Measurements from ENCODE around the gene TLCD3A.
"Not testable (repeated sequence)": the region's sequence is repeated elsewhere in the genome, so short reads cannot be mapped to it uniquely, and the experiment has no call there.

Gene TLCD3A

DNA sequence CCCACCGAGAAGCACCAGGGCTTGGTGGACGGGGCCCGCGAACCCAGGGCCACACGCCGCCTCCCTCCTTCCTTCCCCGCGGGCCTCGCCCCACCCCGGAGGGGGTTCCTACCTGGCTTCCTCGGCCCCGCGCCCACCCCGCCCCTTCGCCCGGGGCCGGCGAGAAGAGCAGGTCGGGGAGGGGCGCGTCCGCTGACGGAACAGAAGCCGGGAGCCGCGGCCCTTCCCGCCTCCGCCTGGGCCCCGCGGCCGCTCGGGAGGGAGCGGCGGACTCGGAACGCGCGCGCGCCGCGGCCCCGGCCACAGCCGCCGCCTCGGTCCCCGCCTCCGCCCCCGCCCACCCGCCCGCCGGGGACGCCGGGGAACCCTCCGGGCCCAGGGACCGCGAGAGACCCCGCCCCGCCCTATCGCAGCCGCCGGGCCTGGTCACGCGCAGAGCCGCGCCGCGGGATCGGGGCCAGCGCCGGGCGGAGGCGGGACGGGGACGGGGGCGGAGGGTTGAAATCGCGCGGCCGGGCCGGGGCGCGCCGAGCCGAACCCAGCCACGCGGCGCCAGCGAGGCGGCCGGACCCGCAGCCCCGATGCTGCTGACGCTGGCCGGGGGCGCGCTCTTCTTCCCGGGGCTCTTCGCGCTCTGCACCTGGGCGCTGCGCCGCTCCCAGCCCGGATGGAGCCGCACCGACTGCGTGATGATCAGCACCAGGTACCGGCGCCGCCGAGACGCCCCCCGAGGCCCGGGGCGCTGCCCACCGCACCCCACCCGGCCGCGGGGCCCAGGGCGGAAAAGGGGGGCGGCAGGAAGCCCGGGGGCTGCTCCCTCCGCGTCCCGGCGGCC is at the start of gene TLCD3A:
Gene TLCD3A (plus strand): TSS at position 530 of the 835 bp plus-strand sequence. CDS start 52 bp downstream, at position 582.
- in situ Hi-C loops (cut with MboI; ENCODE audit: low sequenced_read_pairs), result loop anchor here (25.0 kb wide), 1 partner anchor 255 kb away; the partner anchor contains the start of genes NXN and TIMM22

DNA sequence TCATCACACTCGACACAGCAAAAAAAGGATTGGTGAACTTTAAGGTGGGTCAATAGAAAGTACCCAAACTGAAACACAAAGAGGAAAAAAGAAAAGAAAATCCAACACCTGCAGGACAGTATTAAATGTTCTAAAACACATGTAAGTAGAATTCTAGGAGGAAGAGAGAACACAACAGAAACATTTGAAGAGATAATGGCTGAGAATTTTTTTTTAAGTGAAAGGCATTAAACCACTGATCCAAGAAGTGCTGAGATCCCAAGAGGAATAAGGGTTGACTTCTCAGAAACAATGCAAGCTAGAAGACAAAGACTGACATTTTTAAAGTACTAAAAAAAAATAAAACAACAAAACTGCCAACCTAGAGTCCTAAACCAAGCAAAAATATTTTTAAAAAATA is 49.4 kb upstream of the TLCD3A start:
- in situ Hi-C loops (cut with MboI; ENCODE audit: low sequenced_read_pairs), result no loop called here

DNA sequence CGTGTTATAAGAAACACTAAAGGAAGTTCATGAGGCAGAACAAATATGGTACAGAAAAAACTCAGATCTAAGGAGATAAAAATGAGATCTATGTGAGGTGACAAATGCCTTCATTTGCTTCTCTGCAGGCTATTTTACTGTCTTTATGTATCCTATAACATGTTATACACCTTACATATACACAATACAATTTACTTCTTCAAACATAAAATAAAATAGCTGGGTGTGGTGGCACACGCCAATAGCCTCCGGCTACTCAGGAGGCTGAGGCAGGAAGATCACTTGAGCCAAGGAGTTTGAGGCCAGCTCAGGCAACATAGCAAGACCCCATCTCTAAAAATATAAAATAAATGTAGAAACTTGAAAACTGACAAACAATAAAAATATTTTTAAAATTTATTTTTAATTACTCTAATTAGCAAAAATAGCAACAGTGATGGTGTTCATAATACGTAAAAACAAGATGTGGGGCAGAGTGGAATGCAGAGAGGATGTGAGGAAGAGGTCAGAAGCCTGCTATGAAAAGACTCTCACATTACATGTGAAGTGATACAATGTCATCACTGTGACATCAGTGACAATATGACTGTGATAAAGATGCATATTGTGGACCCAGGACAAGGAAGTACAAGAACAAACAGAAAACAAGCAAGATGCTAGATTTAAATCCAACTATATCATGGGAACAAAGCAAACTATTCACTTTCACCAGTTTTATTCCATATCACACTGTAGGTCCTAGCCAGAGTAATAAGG is 48.7 kb upstream of the TLCD3A start:
- in situ Hi-C loops (cut with MboI; ENCODE audit: low sequenced_read_pairs), result no loop called here

- in situ Hi-C loops (cut with MboI; ENCODE audit: low sequenced_read_pairs), result no loop called here
Measured at GRCh38 chr17:685006-685405, 47.4 kb upstream of the TLCD3A start.

DNA sequence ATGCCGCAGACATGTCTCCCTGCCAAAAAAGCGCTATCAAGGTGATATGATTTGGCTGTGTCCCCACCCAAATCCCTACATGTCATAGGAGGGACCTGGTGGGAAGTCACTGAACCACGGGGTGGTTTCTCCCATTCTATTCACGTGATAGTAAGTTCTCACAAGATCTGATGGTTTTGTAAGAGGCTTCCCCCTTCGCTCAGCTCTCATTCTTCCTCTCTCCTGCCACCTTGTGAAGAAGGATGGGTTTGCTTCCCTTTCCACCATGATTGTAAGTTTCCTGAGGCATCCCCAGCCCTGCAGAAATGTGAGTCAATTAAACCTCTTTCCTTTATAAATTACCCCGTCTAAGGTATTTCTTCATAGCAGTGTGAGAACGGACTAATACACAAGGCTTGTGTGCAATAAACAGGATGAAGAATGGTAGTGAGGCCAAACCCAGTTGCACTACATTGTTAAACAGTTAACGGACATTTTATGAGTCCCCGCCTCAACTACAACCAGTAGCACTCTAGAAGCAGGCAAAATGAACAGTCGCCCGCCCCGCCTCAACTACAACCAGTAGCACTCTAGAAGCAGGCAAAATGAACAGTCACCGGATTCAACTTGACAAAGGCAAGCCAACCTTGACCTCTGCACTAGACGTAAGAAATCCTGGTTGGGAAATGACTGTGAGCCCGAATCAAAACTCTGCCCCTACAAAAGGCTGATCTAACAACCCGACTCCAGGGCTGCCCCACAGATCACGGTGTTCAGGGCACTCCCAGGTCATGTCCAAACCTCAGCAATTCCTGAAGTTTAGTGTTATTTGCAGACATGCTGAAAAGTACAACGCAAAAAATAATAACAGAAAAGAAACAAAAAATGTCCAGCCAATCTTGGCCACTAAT is 44.1 kb upstream of the TLCD3A start:
- in situ Hi-C loops (cut with MboI; ENCODE audit: low sequenced_read_pairs), result no loop called here

- in situ Hi-C loops (cut with MboI; ENCODE audit: low sequenced_read_pairs), result no loop called here
Measured at GRCh38 chr17:689556-690275, 42.7 kb upstream of the TLCD3A start.

GRCh38 chr17:690361-690760 is 42.0 kb upstream of the TLCD3A start:
- in situ Hi-C loops (cut with MboI; ENCODE audit: low sequenced_read_pairs), result no loop called here

- in situ Hi-C loops (cut with MboI; ENCODE audit: low sequenced_read_pairs), result no loop called here
Measured at GRCh38 chr17:691423-691822, 41.0 kb upstream of the TLCD3A start.

- in situ Hi-C loops (cut with MboI; ENCODE audit: low sequenced_read_pairs), result no loop called here
Measured at GRCh38 chr17:692116-692515, 40.3 kb upstream of the TLCD3A start.

DNA sequence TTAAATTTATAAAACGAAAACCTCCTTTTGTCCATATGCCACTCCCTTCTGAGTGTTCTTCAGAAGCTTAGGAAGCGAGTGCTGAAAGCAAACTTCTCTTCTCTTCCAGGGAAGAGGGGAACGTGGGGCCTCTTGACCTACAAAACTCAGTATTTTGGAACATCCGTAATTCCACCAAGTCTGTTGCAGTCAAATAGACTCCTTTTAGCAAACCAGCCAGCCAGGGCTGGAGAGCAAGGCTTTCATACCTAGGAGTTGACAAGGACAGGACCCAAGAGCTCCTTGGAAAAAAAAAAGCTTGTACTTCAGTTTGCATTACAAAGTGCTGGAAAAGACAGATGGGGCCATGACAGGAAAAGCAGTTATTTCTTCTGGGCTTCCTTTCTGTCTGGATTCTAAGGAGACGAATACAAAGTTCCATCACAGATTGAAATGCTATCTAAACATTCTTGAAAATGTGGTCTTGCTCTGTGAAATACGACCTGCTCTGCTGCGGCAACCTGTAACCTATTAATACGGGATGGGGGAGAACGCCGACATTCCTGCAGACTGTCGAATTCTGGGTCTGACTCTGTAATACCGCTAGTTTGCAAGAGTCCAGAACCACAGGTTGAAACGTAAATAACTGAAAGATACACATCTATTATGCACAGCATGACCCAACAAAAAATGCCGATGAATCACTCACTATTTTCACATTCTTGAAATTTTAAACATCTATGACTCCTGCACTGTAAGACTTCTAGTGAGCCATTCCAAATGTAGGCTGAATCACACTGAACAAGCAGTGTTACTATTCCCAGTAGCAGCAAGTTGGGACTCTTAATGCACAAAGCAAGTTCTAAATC is 38.4 kb upstream of the TLCD3A start:
- in situ Hi-C loops (cut with MboI; ENCODE audit: low sequenced_read_pairs), result no loop called here

DNA sequence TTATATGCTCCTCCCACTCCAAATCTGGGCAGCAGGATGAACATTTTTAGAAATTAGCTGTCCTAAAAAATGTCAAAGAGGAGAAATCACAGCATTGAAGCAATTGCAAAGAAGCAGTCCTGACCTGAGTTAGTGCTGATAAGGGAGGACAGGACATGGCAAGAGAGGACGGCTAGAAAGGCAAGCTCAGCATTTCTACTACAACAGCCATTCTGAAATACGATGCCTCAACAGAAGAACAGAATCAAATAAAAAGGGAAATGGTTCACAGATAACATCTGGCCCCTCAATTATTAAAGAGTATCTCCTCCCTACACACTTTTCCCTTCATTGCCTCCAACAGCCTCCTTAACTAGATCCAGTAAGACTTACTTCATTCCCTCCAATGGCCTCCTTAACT is 36.0 kb upstream of the TLCD3A start:
- in situ Hi-C loops (cut with MboI; ENCODE audit: low sequenced_read_pairs), result no loop called here

GRCh38 chr17:697682-698081 is 34.7 kb upstream of the TLCD3A start:
- in situ Hi-C loops (cut with MboI; ENCODE audit: low sequenced_read_pairs), result no loop called here

GRCh38 chr17:698096-698495 is 34.3 kb upstream of the TLCD3A start:
- in situ Hi-C loops (cut with MboI; ENCODE audit: low sequenced_read_pairs), result not testable (repeated sequence)

GRCh38 chr17:699345-699744 is 33.1 kb upstream of the TLCD3A start:
- in situ Hi-C loops (cut with MboI; ENCODE audit: low sequenced_read_pairs), result no loop called here

DNA sequence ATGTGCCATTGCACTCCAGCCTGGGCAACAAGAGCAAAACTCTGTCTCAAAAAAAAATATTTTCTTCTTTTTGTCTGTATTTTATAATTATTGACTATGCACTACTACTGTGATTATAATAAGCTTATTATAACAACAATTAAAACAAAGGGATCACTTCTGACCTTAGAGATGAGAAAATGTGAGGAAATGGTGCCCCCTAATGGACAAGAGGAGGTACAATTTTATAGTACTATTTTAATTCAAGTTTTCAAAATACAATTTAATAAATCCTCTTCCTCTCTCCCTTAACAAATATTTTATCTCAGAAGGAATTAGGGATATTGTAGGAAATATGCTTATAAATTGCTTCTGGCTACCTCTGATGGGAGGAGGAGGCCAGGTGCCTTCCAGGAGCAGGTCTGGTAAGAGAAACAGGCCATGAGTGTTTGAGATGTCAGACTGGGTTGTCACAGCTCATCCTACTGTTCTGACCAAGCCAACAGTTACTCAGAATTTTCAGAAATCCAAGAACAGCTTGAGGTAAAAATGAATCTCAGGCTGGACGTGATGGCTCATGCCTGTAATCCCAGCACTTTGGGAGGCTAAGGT is 31.8 kb upstream of the TLCD3A start:
- in situ Hi-C loops (cut with MboI; ENCODE audit: low sequenced_read_pairs), result no loop called here

- in situ Hi-C loops (cut with MboI; ENCODE audit: low sequenced_read_pairs), result no loop called here
Measured at GRCh38 chr17:703081-703875, 29.1 kb upstream of the TLCD3A start.

- in situ Hi-C loops (cut with MboI; ENCODE audit: low sequenced_read_pairs), result no loop called here
Measured at GRCh38 chr17:704111-704864, 28.1 kb upstream of the TLCD3A start.

GRCh38 chr17:705011-705410 is 27.4 kb upstream of the TLCD3A start:
- in situ Hi-C loops (cut with MboI; ENCODE audit: low sequenced_read_pairs), result no loop called here
